NCI-H748 (cell line): ENCODE results near the gene MAGI1.
"Not testable (repeated sequence)": the region's sequence is repeated elsewhere in the genome, so short reads cannot be mapped to it uniquely, and the experiment has no call there.

Experiments
- DNase-seq: peaks from one replicate; lab custom pipeline; 2025; ENCODE audit not compliant: unreplicated experiment; lab: John Stamatoyannopoulos, UW

The MAGI1 gene

GRCh38 chr3:65638301-65638700, 400.4 kb downstream of the MAGI1 start:
- DNase-seq = no peak

GRCh38 chr3:65636326-65636725, 402.4 kb downstream of the MAGI1 start:
- DNase-seq = peak; percentile 96

- DNase-seq = peak; percentile 27
Observed at GRCh38 chr3:65635657-65636056, 403.1 kb downstream of the MAGI1 start.

- peak; percentile 67 for DNase-seq
Observed at GRCh38 chr3:65633018-65633638, 405.6 kb downstream of the MAGI1 start.

GRCh38 chr3:65632414-65632813, 406.3 kb downstream of the MAGI1 start:
- no peak for DNase-seq

- no peak for DNase-seq
Observed at GRCh38 chr3:65628978-65629377, 409.7 kb downstream of the MAGI1 start.

- DNase-seq = no peak
Observed at GRCh38 chr3:65627062-65627461, 411.7 kb downstream of the MAGI1 start.

- DNase-seq = no peak
Observed at GRCh38 chr3:65625305-65625704, 413.4 kb downstream of the MAGI1 start.

- DNase-seq = no peak
Observed at GRCh38 chr3:65623362-65623761, 415.4 kb downstream of the MAGI1 start.

GRCh38 chr3:65619888-65620287, 418.8 kb downstream of the MAGI1 start:
- DNase-seq = peak; percentile 1

- DNase-seq = no peak
Observed at GRCh38 chr3:65619451-65619881, 419.3 kb downstream of the MAGI1 start.

- DNase-seq = no peak
Observed at GRCh38 chr3:65618599-65618998, 420.1 kb downstream of the MAGI1 start.

- DNase-seq = no peak
Observed at GRCh38 chr3:65617787-65618186, 420.9 kb downstream of the MAGI1 start.

GRCh38 chr3:65617209-65617608, 421.5 kb downstream of the MAGI1 start:
- DNase-seq = no peak

- DNase-seq = no peak
Observed at GRCh38 chr3:65616563-65616962, 422.2 kb downstream of the MAGI1 start.

- DNase-seq = no peak
Observed at GRCh38 chr3:65615329-65615728, 423.4 kb downstream of the MAGI1 start.

GRCh38 chr3:65614585-65614984, 424.1 kb downstream of the MAGI1 start:
- DNase-seq = no peak

GRCh38 chr3:65607965-65608460, 430.7 kb downstream of the MAGI1 start:
- not testable (repeated sequence) for DNase-seq

- no peak for DNase-seq
Observed at GRCh38 chr3:65607101-65607500, 431.6 kb downstream of the MAGI1 start.

GRCh38 chr3:65605876-65606432, 432.8 kb downstream of the MAGI1 start:
- DNase-seq = no peak

- DNase-seq = no peak
Observed at GRCh38 chr3:65604863-65605526, 433.7 kb downstream of the MAGI1 start.

GRCh38 chr3:65603631-65604030, 435.1 kb downstream of the MAGI1 start:
- DNase-seq = no peak
